Left ventricle myocardium inferior (tissue), 1 donor: ENCODE data around the gene CRK. TPM values are rescaled to one million over a fixed set of nuclear protein-coding genes. Genes with fewer than 3 reads are reported as not detected.
A peak's percentile ranks its signal among the peaks of the same experiment; 100 is the strongest.

Experiments
- DNase-seq: peaks from one replicate; pipeline ENCODE4 v3.0.0-alpha.2; 2020
- H3K27ac ChIP-seq: fragments of 200-600 bp; replicated peaks from 2 replicates; pipeline ENCODE4 v1.8.0; 2021
- H3K27me3 ChIP-seq: fragments of 200-600 bp; 2 replicates; pipeline ENCODE4 v1.8.0; 2021; ENCODE audit warnings: low read depth
- H3K36me3 ChIP-seq: fragments of 200-600 bp; 2 replicates; pipeline ENCODE4 v1.8.0; 2021
- H3K4me1 ChIP-seq: fragments of 200-600 bp; 2 replicates; pipeline ENCODE4 v1.8.0; 2021
- H3K4me3 ChIP-seq: fragments of 200-600 bp; 2 replicates; pipeline ENCODE4 v1.8.0; 2021; ENCODE audit warnings: mild to moderate bottlenecking, moderate library complexity
- H3K9me3 ChIP-seq: fragments of 200-600 bp; replicated peaks from 2 replicates; pipeline ENCODE4 v1.8.0; 2021
- CTCF ChIP-seq: fragments of 200-600 bp; IDR thresholded peaks from 2 replicates; pipeline ENCODE4 v1.8.0; 2021; ENCODE audit warnings: antibody characterized with exemption, mild to moderate bottlenecking, borderline replicate concordance
- intact Hi-C: fragments of 100-400 bp; cut with micrococcal nuclease; formaldehyde crosslinking; loops from one replicate; pipeline ENCODE4 v1.11.0; 2022
- total RNA-seq: library from RNA; stranded (reverse); fragmentation: NEBNext Ultra II Directional; extraction: Animal tissue kit (Norgen Biotek cat#: 25700); gene quantifications from one replicate; pipeline ENCODE4 v1.2.1, GENCODE V29; 2021
- donor health status: DM: no; HTN: yes; CAD: no; lungs with severe emphysema.

CRK gene
- total RNA-seq, 1 donor from 2014 or later = 37.5 TPM

GRCh38 chr17:1490643-1491442 lies 34.8 kb upstream of the CRK start:
- peaks cover 12% of the 10 kb centered on the region for H3K36me3 ChIP-seq
- peaks cover 94% of the 10 kb centered on the region for H3K4me1 ChIP-seq
- no peaks in the 10 kb centered on the region for H3K9me3 ChIP-seq
- TF ChIP-seq CTCF = no peak
- peak overlapping the region; percentile 98 for H3K27ac ChIP-seq
- no peaks in the 10 kb centered on the region for H3K27me3 ChIP-seq
- peak; percentile 83 for DNase-seq
- intact Hi-C loops = no loop called here
- H3K4me3 ChIP-seq = peak overlapping the region; percentile 84

- no peak for DNase-seq
- Histone ChIP-seq H3K36me3 (peaks cover 6% of the 10 kb centered on the region), H3K4me3 (peak overlapping the region; percentile 84), H3K27me3 (no peaks in the 10 kb centered on the region), H3K27ac (peak overlapping the region; percentile 98), H3K4me1 (peaks cover 94% of the 10 kb centered on the region), H3K9me3 (no peaks in the 10 kb centered on the region)
- TF ChIP-seq CTCF = no peak
- intact Hi-C loops = no loop called here
Observed at GRCh38 chr17:1488826-1489270, 32.8 kb upstream of the CRK start.

- H3K27me3 ChIP-seq = no peaks in the 10 kb centered on the region
- intact Hi-C loops = no loop called here
- H3K36me3 ChIP-seq = peaks cover 12% of the 10 kb centered on the region
- peaks cover 94% of the 10 kb centered on the region for H3K4me1 ChIP-seq
- H3K9me3 ChIP-seq = no peaks in the 10 kb centered on the region
- peak overlapping the region; percentile 98 for H3K27ac ChIP-seq
- peak; percentile 28 for TF ChIP-seq CTCF
- peak overlapping the region; percentile 84 for H3K4me3 ChIP-seq
- peak; percentile 90 for DNase-seq
Observed at GRCh38 chr17:1487939-1488825, 32.1 kb upstream of the CRK start.

GRCh38 chr17:1486802-1487695 lies 31.0 kb upstream of the CRK start:
- peak overlapping the region; percentile 98 for H3K27ac ChIP-seq
- H3K9me3 ChIP-seq = no peaks in the 10 kb centered on the region
- H3K27me3 ChIP-seq = no peaks in the 10 kb centered on the region
- peaks cover 20% of the 10 kb centered on the region for H3K36me3 ChIP-seq
- no peak for TF ChIP-seq CTCF
- peak overlapping the region; percentile 84 for H3K4me3 ChIP-seq
- intact Hi-C loops = no loop called here
- DNase-seq = peak; percentile 78
- H3K4me1 ChIP-seq = peaks cover 91% of the 10 kb centered on the region
